ENCODE results near the gene PLEKHG1.
A peak's percentile ranks its signal among the peaks of the same experiment; 100 is the strongest.

The PLEKHG1 gene

GRCh38 chr6:150640556-150641209 is 41.0 kb downstream of the PLEKHG1 start:
- H3F3A ChIP-seq (ENCODE audit: low read depth), result peaks cover 17% of the 10 kb centered on the region
- peaks cover 84% of the 10 kb centered on the region for H3K4me1 ChIP-seq (ENCODE audit: insufficient read depth, low read length, poor library complexity, severe bottlenecking)
- no peaks in the 10 kb centered on the region for H3K9me2 ChIP-seq (replicated peaks; ENCODE audit: low read depth, low read length)
- no peaks in the 10 kb centered on the region for H3K9me3 ChIP-seq (ENCODE audit: insufficient read depth, low read depth, low read length)
- no peak for TF ChIP-seq EZH2phosphoT487 (IDR thresholded peaks at IDR 0.05; ENCODE audit: borderline replicate concordance)
- TF ChIP-seq CTCF (conservative IDR thresholded peaks at IDR 0.05; ENCODE audit: low read length), result no peak
- peak overlapping the region; percentile 95 for H3K4me2 ChIP-seq (ENCODE audit: low read depth, low read length, poor library complexity, severe bottlenecking)
- H4K20me1 ChIP-seq (ENCODE audit: insufficient read depth, low read length, poor library complexity, severe bottlenecking), result no peaks in the 10 kb centered on the region
- H3K9ac ChIP-seq (ENCODE audit: low read depth, low read length, poor library complexity, severe bottlenecking), result peak overlapping the region; percentile 80
- peaks cover 3% of the 10 kb centered on the region; the same call in 1 of the 2 replicates for H3K36me3 ChIP-seq (ENCODE audit: insufficient read depth, low read length)
- H3K79me2 ChIP-seq (ENCODE audit: insufficient read depth, low read length), result peaks cover 91% of the 10 kb centered on the region
- peak overlapping the region; percentile 67 for H3K4me3 ChIP-seq (ENCODE audit: low read length, poor library complexity, severe bottlenecking)
- H2AFZ ChIP-seq (ENCODE audit: low read length), result no peak overlapping the region
- no peaks in the 10 kb centered on the region for H3K27me3 ChIP-seq (ENCODE audit: insufficient read depth, low read length, poor library complexity, severe bottlenecking)

GRCh38 chr6:150641398-150642139 is 41.9 kb downstream of the PLEKHG1 start:
- H3K9me3 ChIP-seq (ENCODE audit: insufficient read depth, low read depth, low read length), result no peaks in the 10 kb centered on the region
- H3K9me2 ChIP-seq (replicated peaks; ENCODE audit: low read depth, low read length), result no peaks in the 10 kb centered on the region
- no peak overlapping the region for H2AFZ ChIP-seq (ENCODE audit: low read length)
- H4K20me1 ChIP-seq (ENCODE audit: insufficient read depth, low read length, poor library complexity, severe bottlenecking), result no peaks in the 10 kb centered on the region
- H3K9ac ChIP-seq (ENCODE audit: low read depth, low read length, poor library complexity, severe bottlenecking), result peak overlapping the region; percentile 80
- peak overlapping the region; percentile 67 for H3K4me3 ChIP-seq (ENCODE audit: low read length, poor library complexity, severe bottlenecking)
- H3K79me2 ChIP-seq (ENCODE audit: insufficient read depth, low read length), result peaks cover 93% of the 10 kb centered on the region
- TF ChIP-seq EZH2phosphoT487 (IDR thresholded peaks at IDR 0.05; ENCODE audit: borderline replicate concordance) (no peak), CTCF (conservative IDR thresholded peaks at IDR 0.05; ENCODE audit: low read length) (no peak)
- H3K4me1 ChIP-seq (ENCODE audit: insufficient read depth, low read length, poor library complexity, severe bottlenecking), result peaks cover 80% of the 10 kb centered on the region
- peak overlapping the region; percentile 95 for H3K4me2 ChIP-seq (ENCODE audit: low read depth, low read length, poor library complexity, severe bottlenecking)
- no peaks in the 10 kb centered on the region for H3K27me3 ChIP-seq (ENCODE audit: insufficient read depth, low read length, poor library complexity, severe bottlenecking)
- H3K36me3 ChIP-seq (ENCODE audit: insufficient read depth, low read length), result peaks cover 3% of the 10 kb centered on the region; the same call in 1 of the 2 replicates
- H3F3A ChIP-seq (ENCODE audit: low read depth), result peaks cover 17% of the 10 kb centered on the region

DNA sequence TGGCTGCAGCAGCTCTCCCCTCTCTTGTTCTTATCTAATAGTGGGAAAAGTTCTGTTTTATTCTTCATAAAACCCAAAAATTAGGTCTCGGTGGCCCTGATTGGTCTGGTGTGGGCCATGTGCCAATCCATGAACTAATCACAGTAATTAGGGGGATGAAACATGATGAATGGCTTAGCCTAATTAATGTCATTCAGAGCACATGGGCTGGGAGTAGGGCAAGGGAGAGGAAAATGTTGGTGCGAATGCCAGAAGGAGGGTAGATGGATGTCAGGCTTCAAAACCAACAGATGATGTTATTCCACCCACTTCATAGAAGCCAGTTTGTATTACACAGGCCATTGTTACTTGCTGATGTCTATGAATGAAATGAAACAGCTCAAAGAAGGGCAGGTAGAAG is 46.5 kb downstream of the PLEKHG1 start:
- TF ChIP-seq CTCF (conservative IDR thresholded peaks at IDR 0.05; ENCODE audit: low read length) (no peak), EZH2phosphoT487 (IDR thresholded peaks at IDR 0.05; ENCODE audit: borderline replicate concordance) (no peak)
- H3K9me3 ChIP-seq (ENCODE audit: insufficient read depth, low read depth, low read length), result no peaks in the 10 kb centered on the region
- no peak overlapping the region for H2AFZ ChIP-seq (ENCODE audit: low read length)
- H3K27me3 ChIP-seq (ENCODE audit: insufficient read depth, low read length, poor library complexity, severe bottlenecking), result no peaks in the 10 kb centered on the region
- H3K9me2 ChIP-seq (replicated peaks; ENCODE audit: low read depth, low read length), result no peaks in the 10 kb centered on the region
- H3F3A ChIP-seq (ENCODE audit: low read depth), result peaks cover 9% of the 10 kb centered on the region; the same call in 1 of the 2 replicates
- H3K9ac ChIP-seq (ENCODE audit: low read depth, low read length, poor library complexity, severe bottlenecking), result no peak overlapping the region
- H3K4me3 ChIP-seq (ENCODE audit: low read length, poor library complexity, severe bottlenecking), result no peak overlapping the region
- 0 out of 2 replicates have a peak, but pooled peaks cover 4% of the 10 kb centered on the region for H3K36me3 ChIP-seq (ENCODE audit: insufficient read depth, low read length)
- H3K4me1 ChIP-seq (ENCODE audit: insufficient read depth, low read length, poor library complexity, severe bottlenecking), result peaks cover 73% of the 10 kb centered on the region
- H4K20me1 ChIP-seq (ENCODE audit: insufficient read depth, low read length, poor library complexity, severe bottlenecking), result no peaks in the 10 kb centered on the region
- H3K79me2 ChIP-seq (ENCODE audit: insufficient read depth, low read length), result peaks cover 92% of the 10 kb centered on the region
- H3K4me2 ChIP-seq (ENCODE audit: low read depth, low read length, poor library complexity, severe bottlenecking), result no peak overlapping the region

Data from Loucy (cell line).